ENCODE measurements around the gene SLC17A9. TPM values are rescaled to one million over a fixed set of nuclear protein-coding genes. Genes with fewer than 3 reads are reported as not detected.

SLC17A9 gene
- total and polyA plus RNA-seq, 2 donors (not counting 1 experiment from before 2014, with no cell fraction given): 33.0 to 141 TPM

- WGBS (ENCODE audit: insufficient coverage): under 1% methylated on average over 84 of the region's 92 CpGs
- H3K36me3 ChIP-seq (replicated peaks in 1 of 2; ENCODE audit: control extremely low read depth in 1 of 2, control insufficient read depth in 1 of 2, extremely low read depth in 1 of 2, insufficient read depth in 2 of 2, low read length in 1 of 2): no peaks in the 10 kb centered on the region
- H3K27ac ChIP-seq (ENCODE audit: low read length in 2 of 2): peak within 1 kb of the TSS; percentile 79 to 92
- H3K79me2 ChIP-seq (ENCODE audit: control insufficient read depth, insufficient read depth, low read length): peaks cover 92% of the 10 kb centered on the region
- H3K27me3 Mint-ChIP-seq: no peaks in the 10 kb centered on the region
- peak within 1 kb of the TSS; percentile 95 for H3K4me3 Mint-ChIP-seq
- DNase-seq (peak; percentile 94), ATAC-seq (ENCODE audit: low read depth) (peak; percentile 89)
- POLR2A ChIA-PET: interaction anchor here (0.5 to 3.1 kb wide), 6 partner anchors 8 to 102 kb away, joined by 3 to 24 read pairs (median 6); partner anchors contain the start of genes GID8 and SLC17A9
- peak within 1 kb of the TSS; percentile 95 for H3K9ac ChIP-seq (ENCODE audit: low read length)
- TF ChIP-seq EZH2 (IDR thresholded peaks at IDR 0.05; ENCODE audit: borderline replicate concordance, insufficient read depth, low read depth, low read length, poor library complexity, severe bottlenecking) (no peak), CTCF (IDR thresholded peaks at IDR 0.05) (peak; percentile 75)
- H3K9me3 ChIP-seq (ENCODE audit: control extremely low read depth in 1 of 3, control insufficient read depth in 2 of 3, insufficient read depth in 1 of 3, low read length in 2 of 3): no peaks in the 10 kb centered on the region
- H3K4me1 ChIP-seq (ENCODE audit: control insufficient read depth in 2 of 2, insufficient read depth in 2 of 2, low read length in 2 of 2): peaks cover 55 to 73% of the 10 kb centered on the region in 2 donors
- CTCF ChIA-PET: interaction anchor here (1.1 to 1.9 kb wide), 5 partner anchors 19 to 52 kb away, joined by 3 to 6 read pairs (median 5); no protein-coding TSS in a partner anchor
- H3K27me3 ChIP-seq (replicated peaks in 1 of 4; ENCODE audit: control extremely low read depth in 1 of 4, control insufficient read depth in 3 of 4, insufficient read depth in 4 of 4, low read length in 3 of 4): no peaks in the 10 kb centered on the region
- H2AFZ ChIP-seq (ENCODE audit: insufficient read depth, low read depth, low read length, poor library complexity, severe bottlenecking): peak within 1 kb of the TSS; percentile 72
- H3K4me1 Mint-ChIP-seq: peaks cover 75% of the 10 kb centered on the region
- no peaks in the 10 kb centered on the region for H3K9me3 Mint-ChIP-seq (ENCODE audit: insufficient read depth)
- peak within 1 kb of the TSS; percentile 86 to 99 (median 96) for H3K4me3 ChIP-seq (ENCODE audit: control extremely low read depth in 1 of 5, extremely low read depth in 1 of 5, insufficient read depth in 1 of 5, low read depth in 2 of 5, low read length in 4 of 5)
- H3K27ac Mint-ChIP-seq: peak within 1 kb of the TSS; percentile 94
- intact Hi-C loops (cut with micrococcal nuclease): loop anchor here (1.0 to 5.0 kb wide), 5 partner anchors 11 to 291 kb away; partner anchors contain the start of genes TCFL5 and YTHDF1
- H4K20me1 ChIP-seq (ENCODE audit: control insufficient read depth, insufficient read depth, low read length, poor library complexity, severe bottlenecking): peaks cover 54% of the 10 kb centered on the region
- H3K4me2 ChIP-seq (replicated peaks; ENCODE audit: low read depth, low read length, poor library complexity, severe bottlenecking): peak within 1 kb of the TSS; percentile 93
These were observed 26.0 kb upstream of the SLC17A9 start, which contains the start of gene DIDO1 for GRCh38 chr20:62926229-62927127. TSS of gene DIDO1 (minus strand) at chr20:62926505.

All from B cell (primary cell).